T-helper 2 cell (primary cell): ENCODE results near the gene ZNF398.
A peak's percentile ranks its signal among the peaks of the same experiment; 100 is the strongest.

Experiments used
- DNase-seq, 5 experiments: peaks; one replicate each; pipeline versions ENCODE4 v3.0.0 to v3.0.0-alpha.2; 2012 to 2022

Gene ZNF398

DNA sequence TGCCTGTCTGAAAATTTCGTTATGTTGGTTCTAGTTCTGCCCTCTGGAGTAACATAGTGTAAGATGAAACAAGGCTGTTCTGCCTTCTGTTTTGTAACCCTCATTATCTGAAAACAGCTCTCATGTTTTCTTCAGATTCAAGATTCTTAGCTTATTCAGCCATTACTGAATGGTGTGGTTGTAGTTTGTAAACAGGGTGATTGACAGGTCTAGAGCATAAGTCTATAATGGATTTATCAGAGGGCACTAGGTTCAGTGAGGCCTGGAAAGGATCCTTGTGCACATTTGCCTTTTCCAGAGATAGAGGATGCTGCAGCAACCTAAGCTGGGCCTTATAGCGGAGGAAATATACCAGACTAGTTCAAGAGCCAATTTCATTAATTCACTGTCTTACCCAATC lies 6.1 kb downstream of the ZNF398 start:
- DNase-seq, result no peak

DNA sequence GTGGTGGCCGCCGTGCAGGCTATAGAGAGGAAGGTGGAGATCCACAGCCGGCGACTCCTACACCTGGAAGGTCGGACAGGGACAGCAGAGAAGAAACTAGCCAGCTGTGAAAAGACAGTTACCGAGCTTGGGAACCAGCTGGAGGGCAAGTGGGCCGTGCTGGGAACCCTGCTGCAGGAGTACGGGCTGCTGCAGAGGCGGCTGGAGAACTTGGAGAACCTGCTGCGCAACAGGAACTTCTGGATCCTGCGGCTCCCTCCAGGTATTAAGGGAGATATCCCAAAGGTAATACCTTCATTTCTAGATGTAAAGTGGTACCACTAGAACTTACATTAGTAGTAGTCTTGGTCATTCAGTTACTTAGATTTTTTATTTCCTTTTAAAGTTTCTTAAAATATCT lies 6.8 kb downstream of the ZNF398 start:
- DNase-seq, result no peak

DNA sequence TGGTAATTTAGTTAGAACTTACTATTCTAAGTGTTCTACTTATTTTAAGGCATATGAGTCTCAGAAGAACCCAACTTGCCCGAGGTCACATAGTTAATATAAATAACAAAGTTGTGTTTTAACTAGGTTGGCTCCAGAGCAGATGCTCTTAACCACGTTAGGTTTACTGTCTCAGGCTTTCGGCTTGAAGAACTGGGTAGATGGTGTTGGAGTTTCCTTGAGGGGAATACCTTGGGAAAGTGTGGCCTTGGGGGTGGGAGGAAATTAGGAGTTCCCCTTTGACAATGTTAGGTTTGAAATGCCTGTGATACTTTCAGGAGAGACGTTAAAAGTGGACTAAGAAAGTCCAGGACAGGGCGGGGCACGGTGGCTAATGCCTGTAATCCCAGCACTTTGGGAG lies 9.6 kb downstream of the ZNF398 start:
- no peak for DNase-seq

DNA sequence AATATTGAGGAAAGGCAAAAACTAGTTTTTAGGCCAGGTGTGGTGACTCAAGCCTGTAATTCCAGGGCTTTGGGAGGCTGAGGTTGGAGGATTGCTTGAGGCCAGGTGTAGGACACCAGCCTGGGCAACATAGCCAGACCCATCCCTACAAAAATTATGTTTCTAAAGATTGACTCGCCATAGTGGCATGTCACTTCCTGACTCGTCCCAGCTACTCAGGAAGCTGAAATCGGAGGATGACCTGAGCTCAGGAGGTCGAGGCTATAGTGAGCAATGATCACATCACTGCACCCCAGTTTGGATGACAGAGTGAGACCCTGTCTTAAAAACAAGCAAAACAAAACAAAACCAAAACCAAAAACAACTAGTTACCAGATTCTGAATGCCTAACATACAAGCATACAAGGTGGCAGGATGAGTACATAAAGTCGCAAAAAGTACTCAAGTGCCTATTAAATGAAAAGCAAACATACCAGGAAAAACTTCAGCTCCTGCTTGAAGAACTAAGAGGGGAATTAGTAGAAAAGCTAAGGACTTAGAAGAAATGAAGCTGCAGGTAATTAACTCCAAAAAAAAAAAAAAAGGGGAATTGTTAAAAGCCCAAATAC lies 14.1 kb downstream of the ZNF398 start:
- DNase-seq, result peak in 1 of 5 experiments; percentile 6

DNA sequence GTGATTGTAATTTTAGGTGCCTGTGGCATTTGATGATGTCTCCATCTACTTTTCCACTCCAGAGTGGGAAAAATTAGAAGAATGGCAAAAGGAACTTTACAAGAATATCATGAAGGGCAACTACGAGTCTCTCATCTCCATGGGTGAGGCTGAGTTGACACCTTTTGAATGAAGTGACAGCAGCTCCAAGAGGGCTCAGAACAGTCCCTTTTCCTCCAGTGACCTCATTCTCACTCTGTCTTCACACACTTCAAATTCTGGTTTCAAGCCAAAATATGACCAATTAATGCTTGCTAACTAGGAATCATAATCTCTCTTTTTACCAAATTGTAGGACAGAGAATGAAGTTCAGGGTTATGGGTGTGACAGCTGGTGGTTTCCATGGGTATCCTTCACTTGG lies 18.9 kb downstream of the ZNF398 start:
- DNase-seq, result no peak

DNA sequence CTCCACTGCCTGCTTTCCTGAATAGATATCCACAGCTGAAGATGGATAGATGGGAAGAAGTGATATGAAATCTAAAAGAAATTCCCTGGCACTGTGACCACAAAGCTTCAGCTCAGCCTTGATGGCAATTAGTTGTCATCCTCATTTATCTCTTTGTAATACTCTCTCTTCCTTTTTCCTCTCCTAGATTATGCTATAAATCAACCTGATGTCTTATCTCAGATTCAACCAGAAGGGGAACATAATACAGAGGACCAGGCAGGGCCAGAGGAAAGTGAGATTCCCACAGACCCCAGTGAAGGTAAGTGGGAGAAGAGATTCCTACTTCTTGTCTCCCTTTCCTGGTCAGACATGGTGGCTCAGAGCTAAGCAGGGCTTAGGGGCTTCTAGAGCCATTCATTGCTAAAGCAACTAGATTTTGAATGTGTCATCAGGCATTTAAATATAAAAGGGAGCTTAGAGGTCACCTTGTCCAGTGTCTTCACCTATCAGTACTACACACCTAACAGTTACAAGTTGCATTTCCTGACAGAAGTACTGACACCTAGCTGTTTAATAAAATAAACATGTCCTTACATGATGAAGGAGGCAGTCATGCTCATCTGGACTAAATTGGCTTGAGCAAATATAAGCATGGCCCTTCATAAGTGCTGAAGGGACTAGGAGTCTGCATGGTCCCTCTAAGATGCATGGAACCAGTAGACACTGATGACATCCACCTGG lies 19.5 kb downstream of the ZNF398 start:
- DNase-seq, result no peak

DNA sequence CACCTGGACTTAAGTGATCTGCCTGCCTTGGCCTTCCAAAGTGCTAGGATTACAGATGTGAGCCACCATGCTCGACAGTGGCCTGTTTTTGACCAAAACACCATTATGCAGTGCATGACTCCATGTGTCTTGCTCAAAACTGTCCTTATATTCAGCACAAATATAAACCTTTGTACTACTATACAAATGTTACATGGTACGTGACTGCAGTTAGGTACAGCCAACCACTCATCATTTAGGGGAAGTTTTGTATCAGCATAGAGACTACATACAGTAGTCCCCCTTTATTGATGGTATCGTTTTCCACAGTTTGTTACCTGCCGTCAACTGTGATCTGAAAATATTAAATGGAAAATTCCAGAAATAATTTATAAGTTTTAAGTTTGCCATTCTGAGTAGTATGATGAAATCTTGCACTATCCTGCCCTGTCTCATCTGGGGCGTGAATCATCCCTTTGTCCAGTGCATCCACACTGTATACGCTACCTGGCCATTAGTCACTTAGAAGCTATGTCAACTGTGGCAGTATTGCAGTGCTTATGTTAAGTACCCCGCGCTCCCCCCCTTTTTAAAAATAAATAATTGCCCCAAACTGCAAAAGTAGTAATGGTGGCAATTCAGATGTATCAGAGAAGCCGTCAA lies 24.8 kb downstream of the ZNF398 start:
- DNase-seq, result no peak

DNA sequence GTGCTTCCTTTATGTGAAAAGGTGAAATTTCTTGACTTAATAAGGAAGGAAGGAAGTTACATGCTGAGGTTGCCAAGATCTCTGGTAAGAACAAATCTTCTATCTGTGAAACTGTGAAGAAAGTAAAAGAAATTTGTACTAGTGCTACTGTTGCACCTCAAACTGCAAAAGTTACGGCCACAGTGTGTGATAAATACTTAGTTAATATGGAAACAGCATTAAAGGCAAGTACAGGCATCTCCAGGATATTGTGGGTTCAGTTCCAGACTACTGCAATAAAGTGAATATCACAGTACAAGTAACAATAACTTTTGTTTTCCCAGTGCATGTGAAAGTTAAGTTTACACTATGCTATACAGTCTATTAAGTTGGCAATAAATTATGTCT lies 25.3 kb downstream of the ZNF398 start:
- no peak for DNase-seq

DNA sequence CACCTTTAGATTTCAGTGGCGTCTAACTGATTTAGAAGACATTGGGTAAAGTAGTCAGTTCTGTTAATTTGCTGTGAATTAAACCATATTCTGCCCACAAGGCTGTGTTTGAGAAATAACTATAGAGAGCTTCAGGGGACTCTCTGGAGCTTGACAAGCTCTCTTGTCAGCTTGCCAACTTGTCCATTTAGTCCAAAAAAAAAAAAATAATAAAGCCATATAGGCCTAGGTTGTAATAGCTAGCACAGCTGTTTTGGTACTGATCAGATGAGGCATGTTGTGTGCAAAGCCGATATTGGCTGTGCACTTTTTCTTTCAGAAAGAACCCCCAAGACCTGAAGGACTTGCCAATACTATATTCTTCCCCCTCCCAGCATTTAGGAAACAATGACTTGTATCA lies 27.9 kb downstream of the ZNF398 start:
- no peak for DNase-seq

DNA sequence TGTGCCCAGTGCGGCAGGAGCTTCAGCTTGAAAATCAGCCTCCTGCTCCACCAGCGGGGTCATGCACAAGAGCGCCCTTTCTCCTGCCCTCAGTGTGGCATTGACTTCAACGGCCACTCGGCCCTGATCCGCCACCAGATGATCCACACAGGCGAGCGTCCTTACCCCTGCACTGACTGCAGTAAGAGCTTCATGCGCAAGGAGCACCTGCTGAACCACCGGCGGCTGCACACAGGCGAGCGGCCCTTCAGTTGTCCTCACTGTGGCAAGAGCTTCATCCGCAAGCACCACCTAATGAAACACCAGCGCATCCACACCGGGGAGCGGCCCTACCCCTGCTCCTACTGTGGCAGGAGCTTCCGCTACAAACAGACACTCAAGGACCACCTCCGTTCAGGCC lies 32.0 kb downstream of the ZNF398 start:
- no peak for DNase-seq

DNA sequence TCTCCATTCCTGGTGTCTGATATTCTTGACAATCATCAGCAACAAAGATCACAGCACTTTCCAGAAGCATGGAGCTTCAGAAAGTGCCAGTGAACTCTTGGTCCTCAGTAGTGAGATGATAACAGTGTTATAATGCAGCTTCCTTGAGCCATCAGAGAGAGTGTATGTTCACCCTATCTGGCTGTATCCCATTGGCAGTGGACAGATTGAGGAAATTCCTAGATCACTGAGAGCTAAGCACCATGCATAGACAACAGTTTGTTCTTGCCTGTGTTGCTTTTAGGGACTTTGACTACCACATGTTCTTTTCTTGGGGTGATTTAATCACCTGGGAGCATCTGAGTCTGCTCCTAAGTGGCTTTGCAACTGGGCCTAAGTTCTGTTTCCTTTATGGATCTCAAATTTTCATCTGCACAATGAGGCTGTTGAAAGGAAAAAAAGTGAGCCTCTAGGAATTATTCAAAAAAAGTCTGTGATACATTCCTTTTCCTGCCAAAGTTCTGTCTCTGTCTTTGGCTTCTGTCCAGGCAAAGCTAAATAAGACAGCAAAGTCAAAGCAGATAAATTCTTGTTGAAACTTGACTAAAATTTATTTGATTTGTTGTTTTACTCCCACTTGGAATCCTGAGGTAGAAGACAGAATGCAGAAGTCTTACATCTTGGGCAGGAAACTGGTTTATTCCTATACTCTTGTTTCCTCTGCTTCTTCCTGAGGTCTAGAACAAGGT lies 33.6 kb downstream of the ZNF398 start:
- no peak for DNase-seq

DNA sequence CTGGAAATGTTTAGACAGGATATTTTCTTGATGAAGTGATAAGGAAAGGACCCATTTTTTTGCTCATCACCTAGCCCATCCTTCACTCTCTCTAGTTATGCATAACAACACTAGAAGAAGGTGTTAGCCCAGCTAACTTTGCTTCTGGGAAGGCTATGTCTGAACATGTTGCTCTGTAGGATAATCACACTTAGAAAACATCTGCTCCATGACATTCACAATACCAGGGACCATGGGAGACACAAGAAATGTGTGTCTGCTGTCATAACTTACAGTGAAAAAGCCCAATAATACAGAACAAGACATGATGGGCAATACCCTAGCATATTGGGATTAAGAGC lies 34.2 kb downstream of the ZNF398 start:
- DNase-seq, result no peak

DNA sequence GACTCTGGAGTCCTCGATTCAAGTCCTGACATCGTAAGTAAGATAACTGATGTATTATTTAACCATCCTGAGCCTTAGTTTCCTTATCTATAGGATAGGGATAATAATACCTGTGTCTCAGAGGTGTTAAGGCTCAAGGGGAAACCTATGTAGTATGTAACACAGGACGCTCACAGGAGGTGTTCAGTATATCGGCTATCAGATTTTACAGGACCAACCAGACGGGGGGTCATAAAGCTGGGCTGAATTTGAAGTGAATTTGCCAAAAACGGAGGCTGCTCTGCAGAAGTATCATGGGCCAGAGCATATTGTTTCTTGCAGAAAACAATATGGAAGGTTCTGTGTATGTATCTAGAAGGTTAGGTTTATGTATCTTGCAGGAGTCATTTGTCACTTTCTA lies 37.0 kb downstream of the ZNF398 start:
- DNase-seq, result no peak

DNA sequence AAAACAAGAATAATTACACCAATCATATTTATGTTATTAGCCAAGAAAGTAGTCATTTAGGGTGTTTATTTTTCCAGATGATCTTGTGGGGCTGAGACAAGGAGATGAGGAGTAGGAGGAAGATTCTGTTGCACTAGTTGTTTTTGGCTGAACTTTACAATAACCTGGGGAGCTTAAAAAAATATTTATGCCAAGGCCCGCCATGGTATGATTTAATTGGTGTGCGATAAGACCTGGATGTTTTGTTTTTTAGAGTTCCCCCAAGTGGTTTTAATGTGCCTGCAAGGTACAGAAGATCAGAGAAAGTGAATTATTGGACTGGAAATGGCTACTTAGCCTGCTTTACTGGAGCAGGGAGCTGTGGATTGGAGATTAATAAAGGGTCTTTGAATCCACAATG lies 41.0 kb downstream of the ZNF398 start:
- DNase-seq, result no peak

DNA sequence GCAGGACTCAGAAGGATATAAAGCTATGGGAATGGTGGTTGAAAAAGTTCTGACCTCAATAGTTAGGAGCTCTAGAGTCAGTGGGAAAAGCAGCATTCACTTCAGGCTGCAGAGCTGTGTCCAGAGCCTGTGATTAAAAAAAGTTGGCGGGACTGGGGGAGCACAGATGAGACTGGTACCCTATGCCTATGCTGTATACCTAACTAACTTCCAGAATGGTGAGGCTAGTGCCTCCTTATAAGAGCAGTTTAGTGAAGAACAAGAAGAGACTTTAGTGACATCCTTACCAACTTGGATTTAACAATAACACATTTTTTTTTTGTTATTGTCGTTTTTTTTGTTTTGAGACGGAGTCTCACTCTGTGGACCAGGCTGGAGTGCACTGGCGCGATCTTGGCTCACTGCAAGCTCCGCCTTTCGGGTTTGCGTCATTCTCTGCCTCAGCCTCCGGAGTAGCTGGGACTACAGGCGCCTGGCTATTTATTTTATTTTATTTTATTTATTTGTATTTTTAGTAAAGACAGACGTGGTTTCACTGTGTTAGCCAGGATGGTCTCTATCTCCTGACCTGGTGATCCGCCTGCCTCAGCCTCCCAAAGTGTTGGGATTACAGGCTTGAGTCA lies 41.5 kb downstream of the ZNF398 start:
- DNase-seq, result no peak

DNA sequence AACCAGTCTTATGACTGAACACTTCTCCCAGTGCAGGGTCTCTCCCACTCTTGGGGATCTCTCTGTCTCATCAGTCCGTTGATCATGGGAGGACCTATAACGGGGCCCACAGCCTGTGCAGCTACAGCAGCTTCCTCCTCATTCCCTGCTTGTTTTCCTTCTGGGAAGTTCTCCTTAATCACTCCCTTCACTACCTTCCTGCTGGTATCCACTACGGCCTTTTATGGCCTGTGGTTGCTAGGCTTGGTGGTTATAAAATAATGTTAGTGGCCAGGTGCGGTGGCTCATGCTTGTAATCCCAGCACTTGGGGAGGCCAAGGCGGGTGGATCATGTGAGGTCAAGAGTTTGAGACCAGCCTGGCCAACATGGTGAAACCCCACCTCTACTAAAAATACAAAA lies 44.6 kb downstream of the ZNF398 start:
- no peak for DNase-seq

DNA sequence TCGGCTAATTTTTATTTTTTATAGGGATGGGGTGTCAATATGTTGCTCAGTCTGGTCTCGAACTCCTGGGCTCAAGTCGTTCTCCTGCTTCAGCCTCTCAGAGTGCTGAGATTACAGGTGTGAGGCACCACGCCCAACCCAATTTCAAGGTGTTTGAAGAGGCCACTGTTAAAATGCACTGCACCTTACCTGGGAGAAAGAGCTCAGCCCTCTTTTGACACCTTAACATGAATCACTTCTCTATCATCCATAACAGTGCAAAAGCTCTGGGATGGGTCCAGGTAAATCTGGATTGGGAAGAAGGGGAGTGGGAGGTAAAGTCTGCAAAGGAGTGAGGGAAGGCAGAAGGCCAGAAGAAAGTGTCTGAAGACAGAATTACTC lies 47.5 kb downstream of the ZNF398 start:
- no peak for DNase-seq

DNA sequence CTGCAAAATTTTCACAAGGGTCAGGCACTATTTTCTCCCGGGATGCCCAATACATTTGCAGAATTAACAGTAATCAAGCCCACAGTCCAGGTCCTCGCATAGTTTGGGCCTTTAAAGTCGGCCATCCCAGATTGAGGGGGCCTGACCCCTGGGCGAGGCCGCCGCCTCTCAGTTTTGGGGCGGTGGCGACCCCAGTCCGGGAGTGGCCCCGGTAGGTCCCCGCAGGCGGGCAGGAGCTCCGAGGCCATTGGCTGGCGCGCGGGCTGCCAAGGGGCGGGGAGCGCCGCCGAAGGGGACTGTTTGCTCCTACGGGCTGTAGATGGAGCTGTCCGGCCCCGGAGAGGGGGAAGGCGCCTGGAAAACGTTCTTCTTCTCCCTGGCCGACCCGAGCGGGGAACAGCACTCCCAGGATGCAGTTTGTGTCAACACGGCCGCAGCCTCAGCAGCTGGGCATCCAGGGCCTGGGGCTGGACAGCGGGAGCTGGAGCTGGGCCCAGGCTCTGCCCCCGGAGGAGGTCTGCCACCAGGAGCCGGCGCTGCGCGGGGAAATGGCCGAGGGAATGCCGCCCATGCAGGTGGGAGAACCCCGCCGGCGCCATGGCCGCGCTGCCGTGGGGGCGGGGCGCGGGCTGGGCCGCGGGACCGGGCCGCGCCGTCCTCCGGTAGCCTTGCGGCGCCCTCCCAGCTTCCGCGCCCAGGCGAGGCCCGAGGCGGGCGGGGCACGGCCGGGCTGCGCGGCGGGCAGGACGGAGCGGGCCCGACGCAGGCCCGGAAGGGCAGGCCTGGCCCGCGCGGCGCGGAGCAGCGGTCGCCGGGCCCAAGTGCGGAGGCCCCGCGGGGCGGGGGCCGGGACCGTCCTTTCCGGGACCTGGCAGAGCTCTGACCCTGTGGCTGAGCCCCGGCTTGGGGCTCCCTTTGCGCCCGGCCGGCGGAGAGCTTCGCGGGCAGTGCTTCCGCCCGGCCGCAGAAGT lies 48.2 kb downstream of the ZNF398 start, which contains the start of gene ZNF282:
TSS of gene ZNF282 (plus strand) at position 367 of the 971 bp plus-strand sequence. CDS start at position 411, 44 bp downstream.
- peak; percentile 32 to 81 (median 62) for DNase-seq

DNA sequence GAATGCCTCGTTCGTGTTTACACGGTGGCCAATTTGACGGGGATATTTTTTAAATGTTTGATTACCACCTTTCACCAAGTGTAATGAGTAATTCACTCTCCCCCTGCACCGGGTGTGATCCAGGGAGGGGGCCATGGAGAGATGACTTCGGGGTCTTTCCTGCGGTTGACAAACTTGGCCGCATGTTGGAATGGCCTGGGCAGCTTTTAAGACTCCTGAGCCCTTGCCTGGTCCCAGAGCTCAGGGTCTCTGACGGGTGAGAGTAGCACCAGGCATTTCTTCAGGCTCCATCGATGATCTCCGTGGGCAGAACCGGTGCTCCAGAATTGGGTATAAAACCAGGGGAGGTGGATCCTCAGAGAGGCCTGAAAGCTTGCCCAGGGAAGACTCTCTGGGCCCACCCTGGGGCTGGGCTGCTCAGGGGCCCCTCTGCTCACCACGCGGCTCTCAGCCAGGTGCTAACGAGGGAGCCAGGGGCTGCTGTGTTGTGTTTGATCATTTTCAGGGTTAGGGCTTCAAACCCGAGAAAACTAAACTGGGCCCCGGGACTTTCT lies 49.0 kb downstream of the ZNF398 start:
- DNase-seq, result peak in 1 of 5 experiments; percentile 20

DNA sequence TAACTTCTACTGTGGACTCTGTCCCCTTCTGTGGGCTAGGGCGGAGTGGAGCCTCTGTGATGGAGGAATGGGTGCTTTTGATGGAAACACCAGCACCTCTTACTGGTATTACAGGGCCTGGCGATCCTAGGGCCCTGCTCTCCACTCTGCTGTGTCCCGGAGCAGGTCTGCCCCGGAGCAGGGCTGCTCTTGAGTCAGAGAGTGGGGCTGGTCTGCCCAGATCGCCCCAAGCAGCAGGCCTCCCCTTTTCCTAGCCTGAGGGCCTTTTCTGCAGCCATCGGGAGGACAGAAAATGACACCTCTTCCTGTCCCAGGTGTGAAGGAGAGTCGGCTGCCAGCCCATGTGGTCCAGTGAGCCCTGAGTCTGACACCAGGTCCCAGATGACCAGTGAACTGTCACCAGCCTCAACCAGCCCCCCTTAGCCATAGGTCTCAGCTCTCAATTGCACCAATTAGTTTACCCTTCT lies 49.5 kb downstream of the ZNF398 start:
- DNase-seq, result peak in 1 of 5 experiments; percentile 35

DNA sequence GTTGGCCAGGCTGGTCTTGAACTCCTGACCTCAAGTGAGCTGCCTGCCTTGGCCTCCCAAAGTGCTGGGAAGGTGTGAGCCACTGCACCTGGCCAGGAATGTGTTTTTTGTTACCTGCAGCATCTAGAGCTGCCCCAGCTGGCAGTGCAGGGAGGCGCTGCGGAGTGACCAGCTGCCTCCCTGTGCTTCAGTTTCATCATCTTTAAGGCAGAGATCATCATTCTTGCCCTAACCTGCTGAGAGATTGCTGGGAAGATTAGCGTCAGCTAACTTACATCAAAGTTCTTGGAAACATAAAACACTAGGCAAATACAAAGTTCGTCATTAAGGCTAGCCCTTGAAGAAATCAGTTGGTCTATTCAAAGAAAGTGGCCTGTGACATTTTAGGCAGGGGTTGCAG lies 50.4 kb downstream of the ZNF398 start:
- DNase-seq, result no peak
